Endodermal cell (in vitro differentiated cells): ENCODE measurements around the gene SCRG1. TPM values are rescaled to one million over a fixed set of nuclear protein-coding genes. Genes with fewer than 3 reads are reported as not detected.

ENCODE experiments used
- DNase-seq: peaks from one replicate; pipeline ENCODE4 v3.0.0-alpha.2; 2017
- H3K27ac ChIP-seq: 2 replicates; pipeline ENCODE4 v1.5.1; 2013; ENCODE audit warnings: mild to moderate bottlenecking, low read depth, low read length, moderate library complexity
- H3K27me3 ChIP-seq: 2 replicates; pipeline ENCODE4 v1.6.1; 2013; ENCODE audit warnings: mild to moderate bottlenecking, low read length, moderate library complexity; ENCODE audit not compliant: insufficient read depth, control insufficient read depth, poor library complexity, severe bottlenecking
- H3K36me3 ChIP-seq: 2 replicates; pipeline ENCODE4 v1.7.0; 2013; ENCODE audit warnings: mild to moderate bottlenecking, low read length, moderate library complexity; ENCODE audit not compliant: control insufficient read depth, insufficient read depth
- H3K4me1 ChIP-seq: one replicate; pipeline ENCODE4 v1.7.0; 2013; ENCODE audit warnings: low read length; ENCODE audit not compliant: control insufficient read depth, insufficient read depth
- H3K4me3 ChIP-seq: 2 replicates; pipeline ENCODE4 v1.5.1; 2013; ENCODE audit warnings: mild to moderate bottlenecking, low read length, moderate library complexity
- H3K9ac ChIP-seq: 2 replicates; pipeline ENCODE4 v1.6.1; 2013; ENCODE audit warnings: mild to moderate bottlenecking, low read length, moderate library complexity; ENCODE audit not compliant: poor library complexity, severe bottlenecking; ENCODE audit errors: extremely low read depth
- H3K9me3 ChIP-seq: 2 replicates; pipeline ENCODE4 v1.6.1; 2013; ENCODE audit warnings: mild to moderate bottlenecking, low read length, moderate library complexity; ENCODE audit not compliant: control insufficient read depth
- H3K27ac Mint-ChIP-seq: 2 replicates; pipeline ENCODE4 v1.8.0; 2020; ENCODE audit warnings: mixed read lengths
- H3K27me3 Mint-ChIP-seq: 2 replicates; pipeline ENCODE4 v1.8.0; 2021; ENCODE audit warnings: mild to moderate bottlenecking, mixed read lengths; ENCODE audit not compliant: insufficient read depth
- H3K36me3 Mint-ChIP-seq: 2 replicates; pipeline ENCODE4 v1.8.0; 2020; ENCODE audit warnings: low read depth, mixed read lengths
- H3K4me1 Mint-ChIP-seq: 2 replicates; pipeline ENCODE4 v1.8.0; 2020; ENCODE audit warnings: mixed read lengths
- H3K4me3 Mint-ChIP-seq: 2 replicates; pipeline ENCODE4 v1.8.0; 2020; ENCODE audit warnings: mild to moderate bottlenecking, moderate library complexity, mixed read lengths
- H3K9me3 Mint-ChIP-seq: 2 replicates; pipeline ENCODE4 v1.8.0; 2020; ENCODE audit warnings: mild to moderate bottlenecking, mixed read lengths
- CTCF ChIP-seq: fragments of 200-600 bp; sonication (generic); conservative IDR thresholded peaks from 2 replicates; pipeline ENCODE4 v1.5.0; 2021; ENCODE audit warnings: antibody characterized with exemption, mild to moderate bottlenecking
- WGBS, 2 experiments: methylation state at CpG; one replicate each; pipeline versions ENCODE4 v1.1.5 to v1.1.7; 2013; ENCODE audit warnings: missing lambda C conversion rate in 2 of 2, mixed read lengths in 1 of 2; ENCODE audit not compliant: insufficient coverage in 1 of 2, insufficient read length in 1 of 2; 5-methylcytosine and 5-hydroxymethylcytosine counted together
- total RNA-seq, 2 donors: library from RNA; stranded (reverse); fragmentation: NEBNext Ultra II Directional in 1 of 2; extraction: Animal tissue kit (Norgen Biotek cat#: 25700) in 1 of 2; gene quantifications; 2 replicates in 1 of 2; 3 replicates in 1 of 2; pipeline ENCODE4 v1.2.1, GENCODE V29; 2021

SCRG1 gene
- total RNA-seq, 2 donors from 2014 or later: not detected

GRCh38 chr4:173443121-173443520, 44.2 kb upstream of the SCRG1 start:
- Mint-ChIP-seq H3K27me3 (peaks cover 21% of the 10 kb centered on the region), H3K4me3 (no peak overlapping the region), H3K36me3 (no peaks in the 10 kb centered on the region), H3K9me3 (no peaks in the 10 kb centered on the region), H3K4me1 (peaks cover 2% of the 10 kb centered on the region), H3K27ac (no peak overlapping the region)
- H3K9ac ChIP-seq: no peak overlapping the region
- H3K4me1 ChIP-seq: no peaks in the 10 kb centered on the region
- H3K4me3 ChIP-seq: no peak overlapping the region
- no peak for DNase-seq
- peaks cover 18% of the 10 kb centered on the region for H3K27me3 ChIP-seq
- H3K9me3 ChIP-seq: no peaks in the 10 kb centered on the region
- TF ChIP-seq CTCF: no peak
- H3K36me3 ChIP-seq: no peaks in the 10 kb centered on the region
- no peak overlapping the region for H3K27ac ChIP-seq

- H3K4me1 ChIP-seq: no peaks in the 10 kb centered on the region
- H3K36me3 Mint-ChIP-seq: no peaks in the 10 kb centered on the region
- 89 to 91% methylated on average over 10 of the region's 10 CpGs for WGBS, 2 experiments
- H3K9me3 ChIP-seq: no peaks in the 10 kb centered on the region
- H3K27ac Mint-ChIP-seq: no peak overlapping the region
- no peaks in the 10 kb centered on the region for H3K9me3 Mint-ChIP-seq
- TF ChIP-seq CTCF: no peak
- H3K36me3 ChIP-seq: no peaks in the 10 kb centered on the region
- no peak overlapping the region for H3K27ac ChIP-seq
- H3K4me3 Mint-ChIP-seq: no peak overlapping the region
- peaks cover 14% of the 10 kb centered on the region for H3K27me3 Mint-ChIP-seq
- no peak overlapping the region for H3K9ac ChIP-seq
- H3K4me3 ChIP-seq: no peak overlapping the region
- peaks cover 11% of the 10 kb centered on the region for H3K27me3 ChIP-seq
- H3K4me1 Mint-ChIP-seq: no peaks in the 10 kb centered on the region
- no peak for DNase-seq
Measured at GRCh38 chr4:173442223-173442932, 43.5 kb upstream of the SCRG1 start.

- Mint-ChIP-seq H3K27ac (no peak overlapping the region), H3K36me3 (no peaks in the 10 kb centered on the region), H3K4me1 (peaks cover 13% of the 10 kb centered on the region), H3K27me3 (peaks cover 11% of the 10 kb centered on the region), H3K9me3 (no peaks in the 10 kb centered on the region), H3K4me3 (no peak overlapping the region)
- Histone ChIP-seq H3K27ac (no peak overlapping the region), H3K9me3 (no peaks in the 10 kb centered on the region), H3K36me3 (no peaks in the 10 kb centered on the region), H3K9ac (no peak overlapping the region), H3K27me3 (no peaks in the 10 kb centered on the region), H3K4me3 (no peak overlapping the region), H3K4me1 (no peaks in the 10 kb centered on the region)
- 91% methylated on average over 3 of the region's 3 CpGs; no CpG with 5 or more reads in 1 of the 2 experiments for WGBS, 2 experiments
- TF ChIP-seq CTCF: no peak
- no peak for DNase-seq
Measured at GRCh38 chr4:173440888-173441287, 42.0 kb upstream of the SCRG1 start.
